ENCODE data around the gene NHSL2.

DNA sequence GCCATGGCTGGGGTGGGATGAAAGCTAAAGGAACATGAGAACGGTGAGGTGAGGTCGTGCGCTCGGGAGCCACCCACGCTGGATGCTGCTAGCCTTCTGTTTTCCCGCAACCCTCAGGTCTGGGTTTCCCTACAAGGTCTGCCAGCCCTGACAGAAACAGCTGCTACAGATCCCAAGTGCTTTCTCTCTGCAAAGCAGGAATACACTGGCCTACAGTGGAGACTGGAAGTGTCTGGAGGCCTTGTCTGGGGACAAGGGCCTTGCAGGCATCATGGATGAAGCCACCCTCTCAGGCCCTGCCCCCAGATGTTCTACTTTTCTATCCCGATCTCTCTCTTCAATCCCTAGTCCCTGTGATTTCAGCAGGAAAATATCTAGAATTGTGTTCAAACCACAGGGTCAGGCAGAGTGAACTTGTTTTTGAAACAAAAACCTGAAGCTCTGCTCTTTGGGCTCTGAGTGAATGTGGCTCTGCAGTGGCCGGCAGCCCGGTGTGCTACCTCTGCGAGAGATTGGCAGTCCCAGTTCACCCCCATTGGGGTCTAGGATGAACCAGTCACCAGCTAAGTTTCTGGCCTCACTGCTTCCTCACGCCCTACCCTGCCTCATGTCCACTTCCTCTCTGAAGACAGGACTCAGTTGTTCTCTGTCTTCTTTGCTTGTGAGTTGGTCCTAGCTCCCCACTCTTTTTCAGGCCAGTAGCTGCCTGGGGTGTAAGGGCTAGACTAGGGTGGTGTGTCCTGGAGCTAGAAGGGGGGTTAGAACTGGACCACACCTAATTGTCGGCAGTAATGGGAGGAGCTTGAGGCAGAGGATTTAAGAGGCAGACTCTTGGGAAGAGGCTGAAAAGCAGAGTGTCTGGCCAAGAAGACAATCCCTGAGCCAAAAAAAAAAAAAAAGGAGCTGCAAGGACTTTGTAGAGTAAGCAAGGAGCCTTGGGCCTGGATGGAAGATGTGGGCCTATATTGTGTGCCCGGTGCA, 131.5 kb downstream of the NHSL2 start:
- no peak for TF ChIP-seq EZH2 (IDR thresholded peaks at IDR 0.05; ENCODE audit: low read length, unreplicated experiment)
- no peak for TF ChIP-seq EZH2phosphoT487 (IDR thresholded peaks at IDR 0.05; ENCODE audit: borderline replicate concordance, low read length)
